NOMO-1 treated with DMSO at 0.1 percent for 48 hours (cell line): Measurements from ENCODE around the gene MEIOSIN.
"Not testable (repeated sequence)": the region's sequence is repeated elsewhere in the genome, so short reads cannot be mapped to it uniquely, and the experiment has no call there.

Experiments used
- DNase-seq: peaks from one replicate; lab custom pipeline; 2025; ENCODE audit not compliant: unreplicated experiment; lab: John Stamatoyannopoulos, UW

MEIOSIN gene, protein sequence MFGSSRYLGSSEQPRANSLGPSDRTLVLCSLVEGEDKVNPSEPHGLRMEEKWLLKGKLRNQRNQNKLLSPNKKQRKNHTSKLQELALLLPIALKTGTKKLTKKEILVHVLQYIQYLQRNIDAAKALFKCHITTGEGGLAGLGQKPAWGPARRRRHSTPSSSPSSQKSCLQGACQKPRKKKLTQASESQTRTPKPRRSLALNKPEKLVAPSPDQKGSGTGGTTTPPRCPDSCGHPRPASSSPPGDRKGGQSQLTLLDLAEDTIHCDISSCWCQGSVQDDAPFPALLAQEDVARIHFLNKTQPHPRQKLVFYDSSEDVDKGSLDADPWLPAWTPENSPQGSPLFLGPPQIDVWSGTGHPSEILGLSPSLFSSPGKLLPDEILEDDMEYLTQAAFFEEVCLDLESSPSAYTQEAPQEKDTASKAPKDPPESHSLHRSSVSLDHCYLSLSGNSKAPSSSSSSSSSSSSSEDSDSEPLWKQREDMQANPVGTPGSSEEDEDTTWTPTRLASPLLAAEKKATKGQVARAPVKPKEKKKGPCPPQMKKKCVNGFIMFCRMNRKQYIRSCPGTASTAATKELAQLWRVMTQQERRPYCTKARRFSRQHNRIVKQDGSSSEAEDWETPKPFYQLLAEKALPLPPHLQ

GRCh38 chr19:45733160-45733810 is at the start of gene MEIOSIN:
Gene MEIOSIN (plus strand): TSS chr19:45733439. CDS start chr19:45735377, 1,938 bp downstream.
- no peak for DNase-seq

DNA sequence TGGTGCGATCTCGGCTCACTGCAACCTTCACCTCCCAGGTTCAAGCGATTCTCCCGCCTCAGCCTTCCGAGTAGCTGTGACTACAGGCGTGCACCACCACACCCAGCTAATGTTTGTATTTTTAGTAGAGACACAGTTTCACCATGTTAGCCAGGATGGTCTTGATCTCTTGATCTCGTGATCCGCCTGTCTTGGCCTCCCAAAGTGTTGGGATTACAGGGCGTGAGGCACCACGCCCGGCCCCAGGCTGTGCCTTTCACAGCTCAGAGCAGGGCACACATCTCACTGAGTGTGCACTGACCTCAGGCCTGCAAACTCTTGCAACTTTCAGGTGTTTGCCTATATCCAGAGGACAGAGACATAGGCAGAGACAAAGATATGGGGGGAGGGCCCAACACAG is 48.2 kb upstream of the MEIOSIN start:
- DNase-seq: not testable (repeated sequence)

DNA sequence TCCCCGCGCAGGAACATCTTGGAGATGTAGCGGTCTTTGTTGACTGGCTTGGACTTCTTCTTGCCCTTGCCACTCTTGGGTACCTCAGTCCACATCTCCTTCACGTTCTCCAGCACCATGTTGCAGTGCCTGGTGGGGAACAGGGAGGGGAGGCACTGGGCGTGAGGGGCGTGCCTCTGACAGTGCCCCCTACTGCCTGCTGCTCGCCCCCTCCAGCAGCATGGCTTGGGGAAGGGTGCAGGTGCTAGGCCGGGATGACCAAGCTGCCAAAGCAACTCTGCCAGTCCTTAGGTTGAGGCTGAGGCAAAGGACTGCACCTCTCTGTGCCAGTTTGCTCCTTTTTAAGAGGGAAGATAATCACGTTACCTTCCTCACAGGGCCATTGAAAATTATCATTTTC is 45.6 kb upstream of the MEIOSIN start:
- no peak for DNase-seq

GRCh38 chr19:45691516-45692186 is 41.6 kb upstream of the MEIOSIN start, which contains the start of gene SNRPD2:
Gene SNRPD2 (minus strand): TSS chr19:45691953. CDS start chr19:45691888, 65 bp downstream.
- DNase-seq: peak; percentile 94

DNA sequence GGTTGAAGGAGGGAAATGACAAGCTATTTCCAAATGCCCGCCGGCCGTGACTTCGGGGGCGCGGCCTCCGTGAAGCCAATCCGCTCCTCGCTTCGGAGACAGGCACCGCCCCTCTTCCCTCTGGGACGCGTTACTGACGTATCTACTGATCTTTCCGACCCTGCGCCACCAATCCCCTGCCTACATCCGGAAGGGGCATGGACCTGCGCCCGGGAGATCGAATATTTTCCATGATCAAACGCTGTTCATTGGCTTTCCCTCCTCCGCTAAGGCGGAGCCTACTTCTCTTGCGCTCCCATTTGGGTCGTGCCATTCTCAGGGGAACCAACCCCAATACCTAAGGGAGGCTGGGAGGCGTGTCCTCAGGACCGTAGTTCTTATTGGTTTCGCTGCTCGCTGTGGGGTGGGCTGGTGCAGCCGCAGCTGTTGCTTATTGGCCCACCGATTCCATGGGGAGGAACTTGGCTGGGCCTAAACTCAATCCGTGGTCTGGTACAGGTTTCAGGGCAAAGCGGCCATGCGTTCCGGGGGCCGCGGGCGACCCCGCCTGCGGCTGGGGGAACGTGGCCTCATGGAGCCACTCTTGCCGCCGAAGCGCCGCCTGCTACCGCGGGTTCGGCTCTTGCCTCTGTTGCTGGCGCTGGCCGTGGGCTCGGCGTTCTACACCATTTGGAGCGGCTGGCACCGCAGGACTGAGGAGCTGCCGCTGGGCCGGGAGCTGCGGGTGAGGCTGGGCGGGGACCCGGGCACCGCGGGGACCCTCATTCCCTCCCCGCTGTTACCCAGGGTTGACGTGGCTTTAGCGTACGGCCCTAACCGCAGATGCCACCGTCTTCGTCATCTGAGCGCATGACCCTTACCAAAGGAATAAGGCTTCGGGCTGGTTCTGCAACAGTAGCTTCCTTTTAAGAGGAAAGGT is 40.8 kb upstream of the MEIOSIN start, which contains the start of gene QPCTL:
QPCTL (plus strand) TSS at position 480 of the 919 bp plus-strand sequence; CDS start at position 518, 38 bp downstream.
- DNase-seq: peak; percentile 100

DNA sequence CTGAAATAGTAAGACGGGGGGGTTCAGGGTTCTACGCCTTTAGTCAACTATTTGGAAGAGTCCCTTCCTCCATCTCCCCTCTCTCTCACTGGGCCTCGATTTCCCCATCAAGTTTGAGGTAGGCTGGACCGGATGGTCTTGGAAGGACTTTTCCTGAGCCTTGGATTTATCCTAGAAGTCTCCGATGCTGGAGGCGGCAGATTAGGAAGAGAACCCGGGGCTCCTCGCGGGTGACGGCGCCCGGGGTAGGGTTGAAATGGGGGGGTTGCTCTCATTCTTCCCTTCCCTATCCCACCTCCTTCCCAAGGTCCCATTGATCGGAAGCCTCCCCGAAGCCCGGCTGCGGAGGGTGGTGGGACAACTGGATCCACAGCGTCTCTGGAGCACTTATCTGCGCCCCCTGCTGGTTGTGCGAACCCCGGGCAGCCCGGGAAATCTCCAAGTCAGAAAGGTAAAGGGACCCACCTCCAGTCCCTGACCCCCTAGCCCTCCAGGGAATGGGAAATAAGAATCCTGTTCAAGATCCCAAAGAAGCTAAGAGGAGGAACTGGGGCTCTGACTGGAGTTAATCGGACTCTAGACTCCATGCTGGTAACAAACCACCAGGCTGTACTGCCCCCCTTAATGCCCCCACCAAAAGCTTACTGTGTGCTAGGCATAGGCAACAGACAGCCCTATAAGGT is 40.0 kb upstream of the MEIOSIN start:
- DNase-seq: peak; percentile 44

DNA sequence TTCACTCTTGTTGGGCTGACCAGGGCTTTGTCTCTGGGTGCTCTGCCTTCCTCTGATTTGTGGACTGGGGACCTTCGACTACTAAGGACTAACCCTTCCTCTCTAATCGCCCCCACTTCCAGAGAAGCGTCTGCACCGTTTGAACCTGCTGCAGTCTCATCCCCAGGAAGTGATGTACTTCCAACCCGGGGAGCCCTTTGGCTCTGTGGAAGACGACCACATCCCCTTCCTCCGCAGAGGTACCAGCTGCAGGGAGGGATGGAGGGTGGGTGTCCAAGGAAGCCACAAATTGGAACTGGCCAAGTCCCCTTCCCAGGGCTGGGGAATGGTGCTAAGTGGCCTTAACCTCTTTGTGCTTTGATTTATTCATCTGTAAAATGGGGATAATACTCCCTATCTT is 31.6 kb upstream of the MEIOSIN start:
- DNase-seq: no peak

DNA sequence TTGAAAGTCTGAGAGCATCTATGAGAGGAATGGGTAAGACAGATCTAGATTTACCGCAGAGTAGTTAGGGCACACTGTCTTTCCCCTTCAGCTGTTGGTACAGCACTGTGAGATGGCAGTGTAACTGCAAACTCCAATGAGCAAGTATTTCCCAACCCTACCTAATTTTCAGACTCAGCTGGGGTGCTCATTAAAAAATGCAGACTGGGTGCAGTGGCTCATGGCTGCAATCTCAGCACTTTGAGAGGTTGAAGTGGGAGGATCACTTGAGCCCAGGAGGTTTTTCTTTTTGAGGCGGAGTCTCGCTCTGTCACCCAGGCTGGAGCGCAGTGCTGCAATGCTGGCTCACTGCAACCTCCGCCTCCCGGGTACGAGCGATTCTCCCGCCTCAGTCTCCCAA is 28.1 kb upstream of the MEIOSIN start:
- DNase-seq: no peak

GRCh38 chr19:45705710-45706415 is 27.4 kb upstream of the MEIOSIN start:
- DNase-seq: no peak

GRCh38 chr19:45710356-45711130 is 22.7 kb upstream of the MEIOSIN start:
- DNase-seq: no peak

GRCh38 chr19:45711851-45712698 is 21.2 kb upstream of the MEIOSIN start:
- no peak for DNase-seq

DNA sequence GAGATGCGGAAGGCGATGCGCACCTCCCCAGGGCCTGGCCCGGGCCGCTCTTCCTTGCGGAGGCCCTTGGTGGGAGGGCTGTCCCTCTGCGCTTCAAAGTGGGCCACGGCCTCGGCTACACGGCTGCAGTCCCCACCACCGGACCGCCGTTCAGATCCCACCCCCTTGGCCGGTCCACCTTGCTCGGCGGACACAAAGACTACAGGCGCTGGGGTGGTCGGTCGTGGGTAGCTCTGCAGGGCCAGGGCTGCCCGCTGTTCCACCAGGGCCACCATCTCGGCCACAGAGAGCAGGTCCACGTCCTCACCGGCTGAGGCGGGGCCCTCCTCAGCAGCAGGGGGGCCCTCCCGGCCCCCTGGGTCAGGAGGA is 20.6 kb upstream of the MEIOSIN start:
- no peak for DNase-seq

GRCh38 chr19:45713141-45713540 is 20.1 kb upstream of the MEIOSIN start:
- no peak for DNase-seq

- DNase-seq: no peak
These were observed 18.1 kb upstream of the MEIOSIN start for GRCh38 chr19:45715139-45715538.

GRCh38 chr19:45716359-45717130 is 16.7 kb upstream of the MEIOSIN start:
- DNase-seq: peak; percentile 11

GRCh38 chr19:45717131-45717982 is 15.9 kb upstream of the MEIOSIN start:
- DNase-seq: peak; percentile 100
